Keratinocyte (primary cell): Measurements from ENCODE around the gene TTL.
A peak's percentile ranks its signal among the peaks of the same experiment; 100 is the strongest.

Source experiments
- CTCF ChIP-seq, 3 experiments: IDR thresholded peaks in 1 of 3; conservative IDR thresholded peaks in 1 of 3; optimal IDR thresholded peaks in 1 of 3; 2 replicates in 2 of 3; 3 replicates in 1 of 3; pipeline versions ENCODE3 to v1.5.1; 2011; ENCODE audit warnings: low read length in 3 of 3, mild to moderate bottlenecking in 3 of 3, moderate library complexity in 2 of 3, control low read depth in 1 of 3, inconsistent platforms in 1 of 3; ENCODE audit not compliant: insufficient read depth in 2 of 3; ENCODE audit errors: extremely low read depth in 1 of 3
- EZH2 ChIP-seq: IDR thresholded peaks from one replicate; pipeline ENCODE4 v1.6.1; 2012; ENCODE audit warnings: inconsistent platforms, mild to moderate bottlenecking, low read length, moderate library complexity

DNA sequence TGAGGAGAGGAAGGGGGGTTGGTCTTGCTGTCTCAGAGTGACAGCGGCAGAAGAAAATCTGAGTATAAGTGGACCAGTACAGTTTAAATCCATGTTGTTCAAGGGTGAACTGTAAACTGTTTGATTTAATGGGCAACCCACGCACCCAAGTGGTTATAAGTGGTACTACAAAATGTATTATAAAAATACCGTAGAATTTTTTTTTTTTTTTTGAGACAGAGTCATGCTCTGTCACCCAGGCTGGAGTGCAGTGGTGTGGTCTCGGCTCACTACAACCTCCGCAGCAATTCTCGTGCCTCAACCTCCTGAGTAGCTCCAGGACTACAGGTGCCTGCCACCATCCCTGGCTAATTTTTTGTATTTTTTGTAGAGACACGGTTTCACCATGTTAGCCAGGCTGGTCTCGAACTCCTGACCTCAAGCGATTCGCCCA lies 100.4 kb downstream of the TTL start:
- TF ChIP-seq CTCF (optimal IDR thresholded peaks at IDR 0.05 in 1 of 3, IDR thresholded peaks at IDR 0.05 in 1 of 3, conservative IDR thresholded peaks at IDR 0.05 in 1 of 3; ENCODE audit: extremely low read depth in 1 of 3, insufficient read depth in 2 of 3, low read length in 3 of 3) (peak in 2 of 3 experiments; percentile 43 to 45), EZH2 (no peak)
